OCI-LY7 (cell line): Measurements from ENCODE around the gene COL15A1.

Experiments
- EZH2phosphoT487 ChIP-seq: fragments of 200-600 bp; sonication (generic); IDR thresholded peaks from 2 replicates; pipeline ENCODE4 v1.6.1; 2018; ENCODE audit warnings: low read depth, borderline replicate concordance, mild to moderate bottlenecking, mixed run types, antibody characterized with exemption, low read length, moderate library complexity, mixed read lengths
- TF ChIP-seq, protein P1 (sequence below): fragments of 200-600 bp; sonication (generic); conservative IDR thresholded peaks from 2 replicates; pipeline ENCODE4 v1.5.1; 2014; ENCODE audit warnings: mild to moderate bottlenecking, antibody characterized with exemption, low read length, moderate library complexity, mixed read lengths

GRCh38 chr9:99056886-99057664, 113.4 kb downstream of the COL15A1 start:
- TF ChIP-seq, protein P1, sequence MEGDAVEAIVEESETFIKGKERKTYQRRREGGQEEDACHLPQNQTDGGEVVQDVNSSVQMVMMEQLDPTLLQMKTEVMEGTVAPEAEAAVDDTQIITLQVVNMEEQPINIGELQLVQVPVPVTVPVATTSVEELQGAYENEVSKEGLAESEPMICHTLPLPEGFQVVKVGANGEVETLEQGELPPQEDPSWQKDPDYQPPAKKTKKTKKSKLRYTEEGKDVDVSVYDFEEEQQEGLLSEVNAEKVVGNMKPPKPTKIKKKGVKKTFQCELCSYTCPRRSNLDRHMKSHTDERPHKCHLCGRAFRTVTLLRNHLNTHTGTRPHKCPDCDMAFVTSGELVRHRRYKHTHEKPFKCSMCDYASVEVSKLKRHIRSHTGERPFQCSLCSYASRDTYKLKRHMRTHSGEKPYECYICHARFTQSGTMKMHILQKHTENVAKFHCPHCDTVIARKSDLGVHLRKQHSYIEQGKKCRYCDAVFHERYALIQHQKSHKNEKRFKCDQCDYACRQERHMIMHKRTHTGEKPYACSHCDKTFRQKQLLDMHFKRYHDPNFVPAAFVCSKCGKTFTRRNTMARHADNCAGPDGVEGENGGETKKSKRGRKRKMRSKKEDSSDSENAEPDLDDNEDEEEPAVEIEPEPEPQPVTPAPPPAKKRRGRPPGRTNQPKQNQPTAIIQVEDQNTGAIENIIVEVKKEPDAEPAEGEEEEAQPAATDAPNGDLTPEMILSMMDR: no peak
- no peak for TF ChIP-seq EZH2phosphoT487
